Activated CD8-positive, alpha-beta memory T cell treated with anti-CD3 and anti-CD28 coated beads for 36 hours (primary cell): ENCODE measurements around the gene SERPINA12. TPM values are rescaled to one million over a fixed set of nuclear protein-coding genes. Genes with fewer than 3 reads are reported as not detected.

Experiments used
- CTCF ChIA-PET: fragments of 350-600 bp; sonication (Branson Sonifier 250); formaldehyde crosslinking; loops from one replicate; lab custom pipeline; 2021; ENCODE audit warnings: antibody characterized with exemption; lab: Charles Lee
- POLR2A ChIA-PET: fragments of 350-600 bp; sonication (Branson Sonifier 250); formaldehyde crosslinking; loops from one replicate; lab custom pipeline; 2021; ENCODE audit warnings: antibody characterized with exemption; lab: Charles Lee
- total RNA-seq, 2 experiments: library from RNA; stranded (reverse); gene quantifications; one replicate each; pipeline ENCODE4 v1.2.3, GENCODE V29; 2021

SERPINA12 gene
- total RNA-seq, 2 experiments from 2014 or later, result not detected

- CTCF ChIA-PET, result no interaction called here
- POLR2A ChIA-PET, result no interaction called here
These were observed 61.0 kb downstream of the SERPINA12 start for GRCh38 chr14:94448071-94448808.

- POLR2A ChIA-PET, result no interaction called here
- CTCF ChIA-PET, result no interaction called here
These were observed 62.1 kb downstream of the SERPINA12 start for GRCh38 chr14:94447206-94447605.

DNA sequence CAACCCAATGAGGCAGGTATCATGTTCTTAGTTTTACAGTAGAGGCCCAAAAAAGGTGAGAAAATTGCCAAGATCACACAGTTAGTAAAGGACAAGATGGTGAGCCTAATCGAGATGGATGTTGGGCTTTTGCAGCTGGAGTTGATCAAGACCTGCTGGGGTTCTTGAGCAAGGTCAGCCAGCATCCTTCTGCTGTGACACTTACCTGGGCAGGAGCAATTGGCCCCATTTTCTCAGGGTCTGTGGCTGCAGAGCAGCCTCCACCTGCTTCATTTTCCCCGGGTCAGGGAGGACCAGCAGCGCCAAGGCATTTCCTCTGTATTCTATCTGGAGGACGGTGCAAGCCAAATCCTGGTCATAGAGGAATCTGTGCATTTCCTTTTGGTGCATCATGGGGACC lies 63.1 kb downstream of the SERPINA12 start:
- CTCF ChIA-PET, result no interaction called here
- POLR2A ChIA-PET, result no interaction called here

- ChIA-PET POLR2A (no interaction called here), CTCF (no interaction called here)
These were observed 64.3 kb downstream of the SERPINA12 start for GRCh38 chr14:94445003-94445402.

DNA sequence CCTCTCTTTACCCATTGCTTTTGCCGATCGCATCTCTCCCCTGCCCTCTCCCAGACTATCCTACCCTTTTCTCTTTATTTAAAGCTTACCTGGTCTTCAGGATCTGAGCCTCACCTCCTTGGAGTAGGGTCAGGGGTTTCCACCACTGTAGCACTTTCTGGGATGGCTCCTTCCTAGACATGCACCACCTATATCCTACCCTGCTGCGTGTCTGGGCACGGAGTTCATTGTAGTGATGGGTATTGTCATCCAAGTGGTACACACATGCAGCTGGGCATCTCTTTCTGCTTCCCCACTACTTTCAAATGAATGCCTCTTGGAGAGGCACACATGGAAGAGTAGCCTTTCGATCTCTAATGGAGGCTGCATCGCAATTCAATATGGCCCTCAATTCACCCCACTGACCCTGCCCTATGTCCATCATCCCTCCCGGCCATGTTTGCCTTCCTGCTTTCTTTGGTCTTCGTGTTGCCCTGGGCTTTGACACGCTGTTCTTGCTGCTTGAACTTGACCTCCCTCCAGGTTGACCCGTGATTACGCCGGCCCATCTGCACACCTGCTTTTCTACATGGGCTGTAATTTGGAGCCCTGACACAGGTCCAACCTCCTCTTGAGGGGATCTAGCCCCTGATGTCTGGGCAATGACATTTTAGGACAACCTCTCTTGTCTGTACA lies 67.6 kb downstream of the SERPINA12 start:
- CTCF ChIA-PET, result no interaction called here
- POLR2A ChIA-PET, result no interaction called here

- CTCF ChIA-PET, result no interaction called here
- POLR2A ChIA-PET, result no interaction called here
These were observed 68.1 kb downstream of the SERPINA12 start for GRCh38 chr14:94441130-94441529.

DNA sequence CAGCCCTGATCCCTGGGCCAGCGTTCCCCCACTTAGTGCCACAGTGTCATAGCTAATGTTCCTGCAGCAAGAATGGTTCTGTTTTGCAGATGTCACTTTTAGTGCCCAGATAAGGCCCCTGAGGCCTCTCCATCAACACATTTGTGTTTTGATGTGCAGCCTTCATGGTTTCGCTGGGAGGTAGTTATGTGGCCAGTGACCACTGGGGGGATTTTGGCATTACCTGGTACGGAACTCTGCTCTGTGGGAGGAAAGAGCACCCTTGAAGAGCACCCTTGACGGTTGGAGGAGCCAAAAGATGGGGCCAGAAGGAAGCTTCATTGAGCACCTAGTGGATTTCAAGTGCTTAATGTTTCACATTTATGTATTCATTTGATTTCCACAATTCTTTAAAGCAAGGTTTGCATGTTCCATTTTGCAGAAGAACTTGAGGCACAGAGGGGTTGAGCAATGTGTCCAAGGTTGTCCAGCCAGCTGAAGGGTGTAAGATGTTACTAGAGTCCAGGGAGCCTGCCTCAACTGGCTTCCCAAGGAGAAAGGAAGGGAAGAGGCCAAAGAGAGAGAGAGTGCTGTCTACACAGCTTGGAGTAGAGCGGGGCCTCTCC lies 69.7 kb downstream of the SERPINA12 start:
- ChIA-PET POLR2A (no interaction called here), CTCF (no interaction called here)

Other genes starting within 250 kb of the SERPINA12 start
- gene SERPINA10, start 216.2 kb downstream of the SERPINA12 start, total RNA-seq, result not detected
- not detected for gene SERPINA6, start 186.1 kb downstream of the SERPINA12 start, total RNA-seq
- not detected for gene SERPINA2, start 142.8 kb downstream of the SERPINA12 start, total RNA-seq
- gene SERPINA1, start 120.9 kb downstream of the SERPINA12 start, total RNA-seq, result under 1 TPM; 0.27 to 0.55 TPM
- gene SERPINA11, start 56.7 kb downstream of the SERPINA12 start, total RNA-seq, result not detected
- gene SERPINA9, start 33.3 kb downstream of the SERPINA12 start, total RNA-seq, result not detected
- not detected for gene SERPINA4, start 52.0 kb upstream of the SERPINA12 start, total RNA-seq
- not detected for gene SERPINA5, start 72.0 kb upstream of the SERPINA12 start, total RNA-seq
- not detected for gene SERPINA3, start 102.9 kb upstream of the SERPINA12 start, total RNA-seq